Measurements from ENCODE around the gene CYTIP. TPM values are rescaled to one million over a fixed set of nuclear protein-coding genes. Genes with fewer than 3 reads are reported as not detected.

CYTIP gene
- total and polyA plus RNA-seq, 2 donors from 2014 or later: 3.5 to 24.0 TPM

DNA sequence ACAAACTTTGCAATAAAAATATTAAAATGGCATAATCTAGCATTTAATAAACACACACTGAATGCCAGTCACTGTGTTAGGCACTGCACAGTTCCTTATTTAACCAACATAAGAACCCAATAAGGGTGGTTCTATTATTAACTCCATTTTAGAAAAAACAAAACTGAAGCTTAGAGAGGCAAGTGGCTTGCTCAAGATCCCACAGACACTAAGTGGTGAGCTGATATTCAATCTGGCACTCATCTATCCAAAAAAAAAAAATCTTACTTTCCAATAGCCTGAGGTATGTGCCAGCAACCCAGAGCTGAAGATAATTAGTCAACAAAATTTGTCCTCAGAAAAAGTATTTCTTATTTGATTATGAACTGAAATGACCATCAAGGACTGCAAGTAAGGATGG is 799 bp downstream of the CYTIP start:
- H3K27ac ChIP-seq (ENCODE audit: low read depth in 2 of 2, low read length in 2 of 2): no peak overlapping the region
- no peaks in the 10 kb centered on the region for H3K9me3 ChIP-seq (ENCODE audit: control insufficient read depth in 2 of 3, insufficient read depth in 1 of 3, low read length in 3 of 3)
- intact Hi-C loops (cut with DNase I): no loop called here
- FAIRE-seq (no peak), DNase-seq (no peak)
- no peak overlapping the region for H3K4me3 ChIP-seq (ENCODE audit: low read length in 3 of 3)
- H3K36me3 ChIP-seq (ENCODE audit: control insufficient read depth in 2 of 3, insufficient read depth in 3 of 3, low read length in 3 of 3): no peaks in the 10 kb centered on the region
- TF ChIP-seq, protein P1, sequence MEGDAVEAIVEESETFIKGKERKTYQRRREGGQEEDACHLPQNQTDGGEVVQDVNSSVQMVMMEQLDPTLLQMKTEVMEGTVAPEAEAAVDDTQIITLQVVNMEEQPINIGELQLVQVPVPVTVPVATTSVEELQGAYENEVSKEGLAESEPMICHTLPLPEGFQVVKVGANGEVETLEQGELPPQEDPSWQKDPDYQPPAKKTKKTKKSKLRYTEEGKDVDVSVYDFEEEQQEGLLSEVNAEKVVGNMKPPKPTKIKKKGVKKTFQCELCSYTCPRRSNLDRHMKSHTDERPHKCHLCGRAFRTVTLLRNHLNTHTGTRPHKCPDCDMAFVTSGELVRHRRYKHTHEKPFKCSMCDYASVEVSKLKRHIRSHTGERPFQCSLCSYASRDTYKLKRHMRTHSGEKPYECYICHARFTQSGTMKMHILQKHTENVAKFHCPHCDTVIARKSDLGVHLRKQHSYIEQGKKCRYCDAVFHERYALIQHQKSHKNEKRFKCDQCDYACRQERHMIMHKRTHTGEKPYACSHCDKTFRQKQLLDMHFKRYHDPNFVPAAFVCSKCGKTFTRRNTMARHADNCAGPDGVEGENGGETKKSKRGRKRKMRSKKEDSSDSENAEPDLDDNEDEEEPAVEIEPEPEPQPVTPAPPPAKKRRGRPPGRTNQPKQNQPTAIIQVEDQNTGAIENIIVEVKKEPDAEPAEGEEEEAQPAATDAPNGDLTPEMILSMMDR (IDR thresholded peaks at IDR 0.05; ENCODE audit: borderline replicate concordance, extremely low read depth, insufficient read depth): no peak
- no peaks in the 10 kb centered on the region for H3K27me3 ChIP-seq (ENCODE audit: control insufficient read depth, insufficient read depth, low read length)
- peaks cover 0 to 13% (median 9%) of the 10 kb centered on the region in 3 donors for H3K4me1 ChIP-seq (ENCODE audit: control insufficient read depth in 2 of 3, insufficient read depth in 2 of 3, low read depth in 1 of 3, low read length in 3 of 3)
- H3K9ac ChIP-seq (ENCODE audit: low read length in 3 of 3): no peak overlapping the region

DNA sequence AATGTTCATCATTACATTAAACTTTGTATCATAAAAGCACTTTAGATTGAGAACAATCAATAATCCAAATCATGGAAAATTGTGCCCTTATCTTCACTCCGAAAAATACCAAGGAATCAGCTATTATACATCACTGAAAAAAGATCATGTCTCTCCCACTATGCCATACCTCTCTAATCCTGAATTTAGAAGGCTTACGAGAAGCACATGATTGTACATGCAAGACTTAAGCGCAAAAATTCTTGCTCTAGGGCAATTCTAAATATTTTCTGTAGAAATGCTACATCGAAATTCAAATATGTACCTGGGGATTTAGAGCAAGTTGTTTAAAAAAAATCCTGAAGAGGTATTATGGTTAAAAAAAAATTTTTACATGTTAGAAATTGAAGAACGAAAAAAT is 1.3 kb downstream of the CYTIP start:
- Histone ChIP-seq H3K27me3 (ENCODE audit: control insufficient read depth, insufficient read depth, low read length) (no peaks in the 10 kb centered on the region), H3K9ac (ENCODE audit: low read length in 3 of 3) (no peak overlapping the region), H3K36me3 (ENCODE audit: control insufficient read depth in 2 of 3, insufficient read depth in 3 of 3, low read length in 3 of 3) (no peaks in the 10 kb centered on the region), H3K27ac (ENCODE audit: low read depth in 2 of 2, low read length in 2 of 2) (no peak overlapping the region), H3K9me3 (ENCODE audit: control insufficient read depth in 2 of 3, insufficient read depth in 1 of 3, low read length in 3 of 3) (no peaks in the 10 kb centered on the region), H3K4me1 (ENCODE audit: control insufficient read depth in 2 of 3, insufficient read depth in 2 of 3, low read depth in 1 of 3, low read length in 3 of 3) (peaks cover 0 to 13% (median 9%) of the 10 kb centered on the region in 3 donors), H3K4me3 (ENCODE audit: low read length in 3 of 3) (peak overlapping the region in 1 of 3 donors; percentile 20)
- DNase-seq (no peak), FAIRE-seq (no peak)
- TF ChIP-seq, protein P1 (IDR thresholded peaks at IDR 0.05; ENCODE audit: borderline replicate concordance, extremely low read depth, insufficient read depth): no peak
- intact Hi-C loops (cut with DNase I): no loop called here

DNA sequence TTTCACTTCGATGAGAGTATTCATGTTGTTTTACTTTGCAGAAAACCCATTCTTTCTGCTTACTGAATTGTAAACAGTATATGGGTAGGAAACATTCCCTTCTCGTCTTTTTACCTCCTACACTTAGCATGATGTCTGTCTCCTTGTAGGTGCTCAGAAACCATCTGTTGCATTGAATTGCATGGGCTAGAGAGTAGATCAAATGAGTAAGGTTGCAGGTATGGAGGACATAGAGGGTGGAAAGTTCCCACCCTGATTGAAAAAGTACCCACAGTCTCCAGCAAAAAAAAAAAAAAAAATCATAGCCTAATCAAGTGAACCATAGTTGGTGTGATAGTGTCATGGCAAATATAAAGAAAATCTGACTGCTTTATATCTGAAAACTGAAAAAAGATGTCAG is 1.7 kb downstream of the CYTIP start:
- FAIRE-seq (no peak), DNase-seq (no peak)
- Histone ChIP-seq H3K9ac (ENCODE audit: low read length in 3 of 3) (no peak overlapping the region), H3K4me1 (ENCODE audit: control insufficient read depth in 2 of 3, insufficient read depth in 2 of 3, low read depth in 1 of 3, low read length in 3 of 3) (peaks cover 0 to 13% (median 9%) of the 10 kb centered on the region in 3 donors), H3K4me3 (ENCODE audit: low read length in 3 of 3) (peak overlapping the region in 2 of 3 donors; percentile 6 to 20), H3K27me3 (ENCODE audit: control insufficient read depth, insufficient read depth, low read length) (no peaks in the 10 kb centered on the region), H3K27ac (ENCODE audit: low read depth in 2 of 2, low read length in 2 of 2) (peak overlapping the region in 1 of 2 donors; percentile 34), H3K36me3 (ENCODE audit: control insufficient read depth in 2 of 3, insufficient read depth in 3 of 3, low read length in 3 of 3) (no peaks in the 10 kb centered on the region), H3K9me3 (ENCODE audit: control insufficient read depth in 2 of 3, insufficient read depth in 1 of 3, low read length in 3 of 3) (no peaks in the 10 kb centered on the region)
- TF ChIP-seq, protein P1 (IDR thresholded peaks at IDR 0.05; ENCODE audit: borderline replicate concordance, extremely low read depth, insufficient read depth): no peak
- intact Hi-C loops (cut with DNase I): no loop called here

DNA sequence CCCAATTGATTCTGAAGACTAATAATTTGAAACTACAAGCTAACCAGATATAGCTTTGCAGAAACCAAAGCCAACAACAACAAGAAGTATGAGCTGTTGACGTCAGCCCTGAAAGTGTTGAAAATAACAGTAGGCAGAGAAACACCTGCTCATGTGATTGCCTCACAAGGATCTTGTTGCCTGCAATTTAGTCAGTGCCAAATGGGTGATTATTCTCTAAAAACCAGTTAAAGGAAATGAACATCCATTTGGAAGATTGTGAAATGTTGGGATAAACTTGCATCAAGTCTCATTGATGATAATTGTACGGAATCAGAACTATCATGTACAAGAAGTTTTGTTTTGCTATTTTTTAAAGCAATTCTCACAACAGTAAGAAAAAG is 2.8 kb downstream of the CYTIP start:
- FAIRE-seq (no peak), DNase-seq (no peak)
- H3K27me3 ChIP-seq (ENCODE audit: control insufficient read depth, insufficient read depth, low read length): no peaks in the 10 kb centered on the region
- intact Hi-C loops (cut with DNase I): no loop called here
- peak overlapping the region in 1 of 2 donors; percentile 62 for H3K27ac ChIP-seq (ENCODE audit: low read depth in 2 of 2, low read length in 2 of 2)
- TF ChIP-seq, protein P1 (IDR thresholded peaks at IDR 0.05; ENCODE audit: borderline replicate concordance, extremely low read depth, insufficient read depth): no peak
- H3K9ac ChIP-seq (ENCODE audit: low read length in 3 of 3): no peak overlapping the region
- H3K9me3 ChIP-seq (ENCODE audit: control insufficient read depth in 2 of 3, insufficient read depth in 1 of 3, low read length in 3 of 3): no peaks in the 10 kb centered on the region
- peak overlapping the region in 2 of 3 donors; percentile 3 to 11 for H3K4me3 ChIP-seq (ENCODE audit: low read length in 3 of 3)
- H3K4me1 ChIP-seq (ENCODE audit: control insufficient read depth in 2 of 3, insufficient read depth in 2 of 3, low read depth in 1 of 3, low read length in 3 of 3): peaks cover 0 to 13% (median 9%) of the 10 kb centered on the region in 3 donors
- no peaks in the 10 kb centered on the region for H3K36me3 ChIP-seq (ENCODE audit: control insufficient read depth in 2 of 3, insufficient read depth in 3 of 3, low read length in 3 of 3)
